Lung (tissue), 12 donors: Measurements from ENCODE around the gene MMP23B. TPM values are rescaled to one million over a fixed set of nuclear protein-coding genes. Genes with fewer than 3 reads are reported as not detected.

Experiments used
- ATAC-seq: fragments of 200-7000 bp; cut with Tn5 transposase; one replicate; pipeline ENCODE4 v1.9.1; 2020; ENCODE audit warnings: moderate number of reproducible peaks; ENCODE audit not compliant: insufficient read depth, low FRiP score
- DNase-seq, 3 donors: peaks; one replicate each; pipeline ENCODE4 v3.0.0-alpha.2; 2013 to 2017
- H3K27ac ChIP-seq, 2 donors: one replicate each; pipeline ENCODE4 v1.5.1; 2013; ENCODE audit warnings: mild to moderate bottlenecking in 2 of 2, moderate library complexity in 2 of 2, control low read depth in 1 of 2, inconsistent platforms in 1 of 2, low read depth in 1 of 2, low read length in 1 of 2
- H3K27me3 ChIP-seq, 3 donors: one replicate each; pipeline ENCODE4 v1.5.1; 2013; ENCODE audit warnings: low read length in 2 of 3; ENCODE audit not compliant: control insufficient read depth in 3 of 3, insufficient read depth in 3 of 3
- H3K36me3 ChIP-seq, 4 donors: one replicate each; pipeline ENCODE4 v1.5.1; 2013; ENCODE audit warnings: low read length in 4 of 4, mild to moderate bottlenecking in 1 of 4, moderate library complexity in 1 of 4; ENCODE audit not compliant: control insufficient read depth in 4 of 4, insufficient read depth in 4 of 4
- H3K4me1 ChIP-seq, 5 donors: one replicate each; pipeline ENCODE4 v1.5.1; 2013; ENCODE audit warnings: low read length in 5 of 5, mild to moderate bottlenecking in 2 of 5, moderate library complexity in 1 of 5; ENCODE audit not compliant: control insufficient read depth in 5 of 5, insufficient read depth in 5 of 5
- H3K4me3 ChIP-seq: one replicate; pipeline ENCODE4 v1.5.1; 2013; ENCODE audit warnings: mild to moderate bottlenecking, control low read depth, moderate library complexity
- H3K9ac ChIP-seq, 2 donors: one replicate each; pipeline ENCODE4 v1.5.1; 2013; ENCODE audit warnings: low read length in 2 of 2, control low read depth in 1 of 2; ENCODE audit not compliant: insufficient read depth in 1 of 2
- H3K9me3 ChIP-seq, 4 donors: one replicate each; pipeline ENCODE4 v1.5.1; 2013; ENCODE audit warnings: low read length in 3 of 4, mild to moderate bottlenecking in 1 of 4, moderate library complexity in 1 of 4; ENCODE audit not compliant: control insufficient read depth in 4 of 4, insufficient read depth in 3 of 4
- WGBS, 2 donors: extraction: QIAGEN DNeasy Blood & Tissue Kit; methylation state at CpG; one replicate each; pipeline ENCODE4 v1.1.7; 2013; 5-methylcytosine and 5-hydroxymethylcytosine counted together
- polyA plus RNA-seq, 2 donors: library from polyadenylated mRNA; stranded (reverse); fragments of 200-250 nt; gene quantifications; one replicate each; pipeline ENCODE4 v1.2.1, GENCODE V29; 2013
- total RNA-seq, 2 donors: library from RNA; depleted of rRNA in 1 of 2; stranded (reverse); fragments of >200 nt in 1 of 2; gene quantifications; one replicate each; pipeline ENCODE4 v1.2.1, GENCODE V29; 2014 to 2021
- TF ChIP-seq, protein P1 (sequence below): IDR thresholded peaks from 2 replicates; pipeline ENCODE4 v1.5.1; 2012; ENCODE audit warnings: mild to moderate bottlenecking; ENCODE audit errors: control extremely low read depth, extremely low read depth
- donor health status: control.
- donor health status: control.
- donor health status: Bipolar disorder and iron deficiency.
- donor health status: healthy.
- donor health status: DM: yes; HTN: yes; CAD: no.

The MMP23B gene
- total and polyA plus RNA-seq, 4 donors, result 14.1 to 40.3 (median 22.1) TPM

DNA sequence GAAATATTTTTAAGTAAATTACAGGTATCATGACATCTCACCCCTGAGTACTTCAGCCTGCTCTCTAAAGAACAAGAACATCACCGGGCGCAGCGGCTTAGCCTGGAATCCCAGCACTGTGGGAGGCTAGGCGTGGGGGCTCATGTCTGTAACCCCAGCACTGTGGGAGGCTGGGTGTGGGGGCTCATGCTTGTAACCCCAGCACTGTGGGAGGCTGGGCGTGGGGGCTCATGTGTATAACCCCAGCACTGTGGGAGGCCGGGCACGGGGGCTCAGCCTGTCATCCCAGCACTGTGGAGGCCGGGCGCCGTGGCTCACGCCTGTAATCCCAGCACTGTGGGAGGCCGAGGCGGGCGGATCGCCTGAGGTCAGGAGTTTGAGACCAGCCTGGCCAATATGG, 34.6 kb downstream of the MMP23B start:
- ATAC-seq, result no peak
- no peaks in the 10 kb centered on the region for H3K9me3 ChIP-seq
- WGBS, 2 donors, result 97% methylated on average over 15 of the region's 15 CpGs
- H3K36me3 ChIP-seq, result peaks cover 3 to 33% (median 17%) of the 10 kb centered on the region in 4 donors
- H3K9ac ChIP-seq, result no peak overlapping the region
- H3K4me3 ChIP-seq, result no peak overlapping the region
- no peaks in the 10 kb centered on the region for H3K4me1 ChIP-seq
- no peak overlapping the region for H3K27ac ChIP-seq
- TF ChIP-seq, protein P1, sequence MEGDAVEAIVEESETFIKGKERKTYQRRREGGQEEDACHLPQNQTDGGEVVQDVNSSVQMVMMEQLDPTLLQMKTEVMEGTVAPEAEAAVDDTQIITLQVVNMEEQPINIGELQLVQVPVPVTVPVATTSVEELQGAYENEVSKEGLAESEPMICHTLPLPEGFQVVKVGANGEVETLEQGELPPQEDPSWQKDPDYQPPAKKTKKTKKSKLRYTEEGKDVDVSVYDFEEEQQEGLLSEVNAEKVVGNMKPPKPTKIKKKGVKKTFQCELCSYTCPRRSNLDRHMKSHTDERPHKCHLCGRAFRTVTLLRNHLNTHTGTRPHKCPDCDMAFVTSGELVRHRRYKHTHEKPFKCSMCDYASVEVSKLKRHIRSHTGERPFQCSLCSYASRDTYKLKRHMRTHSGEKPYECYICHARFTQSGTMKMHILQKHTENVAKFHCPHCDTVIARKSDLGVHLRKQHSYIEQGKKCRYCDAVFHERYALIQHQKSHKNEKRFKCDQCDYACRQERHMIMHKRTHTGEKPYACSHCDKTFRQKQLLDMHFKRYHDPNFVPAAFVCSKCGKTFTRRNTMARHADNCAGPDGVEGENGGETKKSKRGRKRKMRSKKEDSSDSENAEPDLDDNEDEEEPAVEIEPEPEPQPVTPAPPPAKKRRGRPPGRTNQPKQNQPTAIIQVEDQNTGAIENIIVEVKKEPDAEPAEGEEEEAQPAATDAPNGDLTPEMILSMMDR, result no peak
- H3K27me3 ChIP-seq, result no peaks in the 10 kb centered on the region
- no peak for DNase-seq

DNA sequence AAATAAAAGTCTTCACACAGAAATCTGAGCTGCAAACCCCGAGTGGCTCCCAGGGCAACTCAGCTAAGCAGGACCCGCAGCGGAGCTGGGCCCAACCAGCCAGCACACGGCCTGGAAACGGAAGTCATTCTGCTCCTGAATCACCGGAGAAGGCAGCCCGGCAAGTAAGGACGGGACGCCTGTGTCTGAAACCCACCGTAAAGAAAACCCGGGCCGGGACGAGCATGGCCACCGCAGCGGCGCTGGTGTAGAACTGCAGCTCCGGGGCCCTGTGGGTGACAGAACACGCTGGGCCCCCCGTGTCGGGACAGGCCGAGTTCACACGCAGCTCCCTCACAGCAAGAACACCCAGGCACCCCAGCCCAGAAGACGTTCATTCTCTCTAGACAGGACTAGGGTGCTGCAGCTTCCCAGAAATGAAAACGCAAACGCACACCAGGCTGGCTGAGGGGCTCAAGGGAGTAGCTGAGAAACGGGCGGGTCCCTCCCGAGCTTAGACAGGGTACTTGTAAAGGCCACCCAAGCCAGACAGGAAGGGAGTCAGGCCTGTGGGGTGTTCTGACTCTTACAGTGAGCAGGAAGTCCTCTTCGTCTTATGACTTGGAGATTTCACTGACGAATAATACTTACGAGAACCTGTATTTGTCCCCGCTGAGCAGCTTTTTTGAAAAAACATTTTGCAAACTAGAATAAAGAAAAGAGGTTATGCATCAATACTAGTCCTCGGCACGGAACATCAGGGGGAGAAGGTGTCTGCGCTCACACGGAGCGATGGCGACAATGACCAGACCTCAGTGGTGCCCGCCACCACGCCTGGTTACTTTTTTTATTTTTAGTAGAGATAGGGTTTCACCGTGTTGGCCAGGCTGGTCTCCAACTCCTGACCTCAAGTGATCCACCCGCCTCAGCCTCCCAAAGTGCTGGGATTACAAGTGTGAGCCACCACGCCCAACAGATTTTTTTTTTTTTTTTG, 37.8 kb downstream of the MMP23B start:
- no peaks in the 10 kb centered on the region for H3K9me3 ChIP-seq
- H3K27ac ChIP-seq, result peak overlapping the region in 1 of 2 donors; percentile 66
- H3K4me1 ChIP-seq, result no peaks in the 10 kb centered on the region
- TF ChIP-seq, protein P1, result no peak
- H3K36me3 ChIP-seq, result peaks cover 3 to 42% (median 19%) of the 10 kb centered on the region in 4 donors
- 94 to 95% methylated on average over 43 of the region's 43 CpGs for WGBS, 2 donors
- no peak overlapping the region for H3K9ac ChIP-seq
- no peak for DNase-seq
- ATAC-seq, result no peak
- no peak overlapping the region for H3K4me3 ChIP-seq
- no peaks in the 10 kb centered on the region for H3K27me3 ChIP-seq

DNA sequence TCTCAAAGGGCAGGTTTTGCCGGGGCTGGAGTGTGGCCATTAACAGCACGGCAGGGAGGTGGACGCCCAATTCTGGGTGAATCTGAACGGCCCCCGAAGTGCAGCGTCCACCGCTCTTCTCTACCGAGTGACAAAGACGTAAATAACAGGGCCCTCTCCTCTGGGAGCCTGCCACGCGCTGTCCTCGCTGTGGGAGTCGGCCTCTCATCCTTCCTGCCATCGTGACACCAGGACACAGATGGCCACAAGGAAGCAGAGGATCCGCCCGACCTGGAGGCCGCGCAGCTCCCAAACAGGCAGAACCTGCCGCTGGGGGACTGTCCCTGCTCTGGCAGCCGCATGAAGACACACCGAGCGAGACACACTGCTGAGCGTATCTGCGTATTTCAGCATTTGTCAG, 38.9 kb downstream of the MMP23B start:
- no peak overlapping the region for H3K27ac ChIP-seq
- H3K4me1 ChIP-seq, result no peaks in the 10 kb centered on the region
- TF ChIP-seq, protein P1, result no peak
- H3K36me3 ChIP-seq, result peaks cover 3 to 33% (median 13%) of the 10 kb centered on the region in 4 donors
- H3K4me3 ChIP-seq, result no peak overlapping the region
- ATAC-seq (no peak), DNase-seq (no peak)
- H3K9me3 ChIP-seq, result no peaks in the 10 kb centered on the region
- no peaks in the 10 kb centered on the region for H3K27me3 ChIP-seq
- H3K9ac ChIP-seq, result no peak overlapping the region
- WGBS, 2 donors, result 95% methylated on average over 24 of the region's 24 CpGs
